Upper lobe of left lung (tissue), 4 donors: Measurements from ENCODE around the gene TMEM129.

Experiments
- EP300 ChIP-seq, 4 donors: sonication (generic); formaldehyde crosslinking; IDR thresholded peaks; one replicate each; pipeline ENCODE4 v1.5.1; 2017; ENCODE audit warnings: antibody characterized with exemption in 4 of 4, control low read depth in 2 of 4
- POLR2A ChIP-seq, 4 donors: fragments of 450-650 bp; IDR thresholded peaks; one replicate each; pipeline ENCODE4 v1.5.1; 2016 to 2017; ENCODE audit warnings: antibody characterized with exemption in 4 of 4, mild to moderate bottlenecking in 2 of 4
- POLR2AphosphoS5 ChIP-seq, 2 donors: sonication (generic); formaldehyde crosslinking; IDR thresholded peaks; one replicate each; pipeline ENCODE4 v1.5.1; 2017; ENCODE audit warnings: antibody characterized with exemption in 2 of 2
- TF ChIP-seq, protein P1 (sequence below), 6 experiments: fragments of 450-650 bp in 4 of 6; fragments of 200-600 bp in 2 of 6; sonication (generic) in 2 of 6; IDR thresholded peaks; one replicate each; pipeline ENCODE4 v1.5.1; 2016 to 2019; ENCODE audit warnings: antibody characterized with exemption in 6 of 6

DNA sequence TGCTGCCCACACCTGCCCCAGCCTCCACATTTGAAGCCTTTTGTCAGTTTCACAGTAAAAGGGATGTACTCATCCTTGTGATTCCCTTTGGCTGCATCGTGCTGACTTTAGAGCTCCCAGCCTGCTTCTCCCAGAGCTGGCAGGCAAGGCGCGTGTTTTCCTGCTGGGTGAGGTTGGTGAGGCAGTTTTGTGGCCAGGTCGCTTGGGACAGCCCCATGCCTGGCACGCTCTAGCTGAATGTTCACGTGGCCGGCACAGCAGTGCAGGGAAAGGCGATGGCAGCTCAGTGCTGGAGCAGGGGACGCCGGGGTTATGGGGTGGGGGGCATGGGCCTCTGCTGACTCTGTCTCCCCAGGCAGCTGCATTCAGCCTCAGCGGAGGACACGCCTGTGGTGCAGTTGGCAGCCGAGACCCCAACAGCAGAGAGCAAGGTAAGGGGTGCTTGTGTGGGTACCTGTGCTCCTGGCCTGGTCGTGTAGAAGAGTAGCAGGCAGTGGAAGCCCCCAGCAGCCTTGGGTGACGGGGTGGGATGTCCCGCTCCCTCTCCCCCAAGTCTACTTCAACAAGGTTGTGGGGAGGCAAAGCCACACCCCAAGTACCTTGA lies 9.5 kb upstream of the TMEM129 start:
- TF ChIP-seq POLR2AphosphoS5 (IDR thresholded peaks at IDR 0.05): no peak
- TF ChIP-seq, protein P1, sequence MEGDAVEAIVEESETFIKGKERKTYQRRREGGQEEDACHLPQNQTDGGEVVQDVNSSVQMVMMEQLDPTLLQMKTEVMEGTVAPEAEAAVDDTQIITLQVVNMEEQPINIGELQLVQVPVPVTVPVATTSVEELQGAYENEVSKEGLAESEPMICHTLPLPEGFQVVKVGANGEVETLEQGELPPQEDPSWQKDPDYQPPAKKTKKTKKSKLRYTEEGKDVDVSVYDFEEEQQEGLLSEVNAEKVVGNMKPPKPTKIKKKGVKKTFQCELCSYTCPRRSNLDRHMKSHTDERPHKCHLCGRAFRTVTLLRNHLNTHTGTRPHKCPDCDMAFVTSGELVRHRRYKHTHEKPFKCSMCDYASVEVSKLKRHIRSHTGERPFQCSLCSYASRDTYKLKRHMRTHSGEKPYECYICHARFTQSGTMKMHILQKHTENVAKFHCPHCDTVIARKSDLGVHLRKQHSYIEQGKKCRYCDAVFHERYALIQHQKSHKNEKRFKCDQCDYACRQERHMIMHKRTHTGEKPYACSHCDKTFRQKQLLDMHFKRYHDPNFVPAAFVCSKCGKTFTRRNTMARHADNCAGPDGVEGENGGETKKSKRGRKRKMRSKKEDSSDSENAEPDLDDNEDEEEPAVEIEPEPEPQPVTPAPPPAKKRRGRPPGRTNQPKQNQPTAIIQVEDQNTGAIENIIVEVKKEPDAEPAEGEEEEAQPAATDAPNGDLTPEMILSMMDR (IDR thresholded peaks at IDR 0.05): no peak
- no peak for TF ChIP-seq POLR2A (IDR thresholded peaks at IDR 0.05)
- TF ChIP-seq EP300 (IDR thresholded peaks at IDR 0.05): no peak
